ENCODE results near the gene GSTA2.

- TF ChIP-seq CTCF (IDR thresholded peaks at IDR 0.05) (no peak), POLR2A (IDR thresholded peaks at IDR 0.05) (no peak)
Measured at GRCh38 chr6:52706001-52706400, 57.3 kb downstream of the GSTA2 start.

All from esophagus squamous epithelium (tissue), 4 donors.